ENCODE data around the gene KCNN2. TPM values are rescaled to one million over a fixed set of nuclear protein-coding genes. Genes with fewer than 3 reads are reported as not detected.

Gene KCNN2
- total RNA-seq, 1 experiment from 2014 or later: not detected

DNA sequence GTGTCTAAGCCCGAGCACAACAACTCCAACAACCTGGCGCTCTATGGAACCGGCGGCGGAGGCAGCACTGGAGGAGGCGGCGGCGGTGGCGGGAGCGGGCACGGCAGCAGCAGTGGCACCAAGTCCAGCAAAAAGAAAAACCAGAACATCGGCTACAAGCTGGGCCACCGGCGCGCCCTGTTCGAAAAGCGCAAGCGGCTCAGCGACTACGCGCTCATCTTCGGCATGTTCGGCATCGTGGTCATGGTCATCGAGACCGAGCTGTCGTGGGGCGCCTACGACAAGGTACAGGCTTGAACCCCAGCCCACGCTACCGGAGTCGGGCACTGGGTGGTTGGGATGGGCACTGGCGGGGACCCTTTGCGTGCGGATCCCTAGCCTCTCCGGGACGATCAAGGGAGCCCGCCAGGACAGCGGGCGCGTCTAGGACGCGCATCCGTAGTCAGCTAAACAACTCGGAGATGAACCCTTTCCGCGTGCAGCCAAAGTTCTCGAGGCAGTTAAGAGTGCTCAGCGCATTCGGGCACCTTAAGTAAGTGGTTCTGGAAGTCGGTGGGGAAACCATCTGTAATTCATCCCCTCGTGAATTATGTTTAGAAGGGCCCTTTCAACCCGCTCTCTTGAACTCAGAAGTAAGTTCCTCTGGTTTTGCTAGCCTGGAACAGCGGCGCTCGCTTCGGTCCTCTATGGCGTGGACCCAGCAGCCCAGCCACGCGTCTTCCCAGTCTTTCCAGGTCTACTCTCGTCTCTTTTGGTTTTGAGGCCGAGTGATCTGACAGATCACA is 1.3 kb downstream of the KCNN2 start:
- BruUV-seq (replicated peaks): no TSS peak
- no peak overlapping the region for H3K27ac ChIP-seq (ENCODE audit: low read depth, low read length)
- no peak overlapping the region for H3K4me3 ChIP-seq (replicated peaks in 1 of 2; ENCODE audit: low read depth in 1 of 2, low read length in 2 of 2)
- H3K79me2 ChIP-seq (ENCODE audit: insufficient read depth, low read length): no peaks in the 10 kb centered on the region
- ATAC-seq (no peak), DNase-seq (ENCODE audit: low read depth, low spot score) (no peak)
- RAD21 ChIA-PET (ENCODE audit: low non-redundant PET in 1 of 2, low total read pairs in 2 of 2, uncharacterized antibody in 2 of 2, unreplicated experiment in 2 of 2): no interaction called here
- H2AFZ ChIP-seq (ENCODE audit: low read depth, low read length, poor library complexity, severe bottlenecking): no peak overlapping the region
- peaks cover 21% of the 10 kb centered on the region for H3K27me3 ChIP-seq (ENCODE audit: insufficient read depth, low read length)
- H3K4me2 ChIP-seq (ENCODE audit: low read length): no peak overlapping the region
- H4K20me1 ChIP-seq (ENCODE audit: insufficient read depth): no peaks in the 10 kb centered on the region; the same call in 1 of the 2 replicates
- no peak for TF ChIP-seq ZNF274 (IDR thresholded peaks at IDR 0.05; ENCODE audit: low read depth, low read length)
- TF ChIP-seq, protein P1, sequence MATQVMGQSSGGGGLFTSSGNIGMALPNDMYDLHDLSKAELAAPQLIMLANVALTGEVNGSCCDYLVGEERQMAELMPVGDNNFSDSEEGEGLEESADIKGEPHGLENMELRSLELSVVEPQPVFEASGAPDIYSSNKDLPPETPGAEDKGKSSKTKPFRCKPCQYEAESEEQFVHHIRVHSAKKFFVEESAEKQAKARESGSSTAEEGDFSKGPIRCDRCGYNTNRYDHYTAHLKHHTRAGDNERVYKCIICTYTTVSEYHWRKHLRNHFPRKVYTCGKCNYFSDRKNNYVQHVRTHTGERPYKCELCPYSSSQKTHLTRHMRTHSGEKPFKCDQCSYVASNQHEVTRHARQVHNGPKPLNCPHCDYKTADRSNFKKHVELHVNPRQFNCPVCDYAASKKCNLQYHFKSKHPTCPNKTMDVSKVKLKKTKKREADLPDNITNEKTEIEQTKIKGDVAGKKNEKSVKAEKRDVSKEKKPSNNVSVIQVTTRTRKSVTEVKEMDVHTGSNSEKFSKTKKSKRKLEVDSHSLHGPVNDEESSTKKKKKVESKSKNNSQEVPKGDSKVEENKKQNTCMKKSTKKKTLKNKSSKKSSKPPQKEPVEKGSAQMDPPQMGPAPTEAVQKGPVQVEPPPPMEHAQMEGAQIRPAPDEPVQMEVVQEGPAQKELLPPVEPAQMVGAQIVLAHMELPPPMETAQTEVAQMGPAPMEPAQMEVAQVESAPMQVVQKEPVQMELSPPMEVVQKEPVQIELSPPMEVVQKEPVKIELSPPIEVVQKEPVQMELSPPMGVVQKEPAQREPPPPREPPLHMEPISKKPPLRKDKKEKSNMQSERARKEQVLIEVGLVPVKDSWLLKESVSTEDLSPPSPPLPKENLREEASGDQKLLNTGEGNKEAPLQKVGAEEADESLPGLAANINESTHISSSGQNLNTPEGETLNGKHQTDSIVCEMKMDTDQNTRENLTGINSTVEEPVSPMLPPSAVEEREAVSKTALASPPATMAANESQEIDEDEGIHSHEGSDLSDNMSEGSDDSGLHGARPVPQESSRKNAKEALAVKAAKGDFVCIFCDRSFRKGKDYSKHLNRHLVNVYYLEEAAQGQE (IDR thresholded peaks at IDR 0.05; ENCODE audit: low read depth): no peak
- TF ChIP-seq ELF1 (IDR thresholded peaks at IDR 0.05; ENCODE audit: borderline replicate concordance, low read depth): no peak
- no peak for TF ChIP-seq ZFX (IDR thresholded peaks at IDR 0.05)
- no peak for TF ChIP-seq EGR1 (IDR thresholded peaks at IDR 0.05; ENCODE audit: low read depth)
- TF ChIP-seq RAD21 (IDR thresholded peaks at IDR 0.05; ENCODE audit: low read depth): no peak
- no peak for TF ChIP-seq ZBTB33 (IDR thresholded peaks at IDR 0.05; ENCODE audit: extremely low read depth, insufficient replicate concordance, low read length)
- TF ChIP-seq POLR2AphosphoS5 (IDR thresholded peaks at IDR 0.05; ENCODE audit: low read depth, low read length): no peak
- TF ChIP-seq TCF7L2 (IDR thresholded peaks at IDR 0.05; ENCODE audit: borderline replicate concordance, extremely low read depth, insufficient read depth, insufficient read length): no peak
- TF ChIP-seq CEBPB (IDR thresholded peaks at IDR 0.05; ENCODE audit: low read depth): no peak
- no peak for TF ChIP-seq JUND (IDR thresholded peaks at IDR 0.05)
- TF ChIP-seq, protein P2, sequence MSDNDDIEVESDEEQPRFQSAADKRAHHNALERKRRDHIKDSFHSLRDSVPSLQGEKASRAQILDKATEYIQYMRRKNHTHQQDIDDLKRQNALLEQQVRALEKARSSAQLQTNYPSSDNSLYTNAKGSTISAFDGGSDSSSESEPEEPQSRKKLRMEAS (IDR thresholded peaks at IDR 0.05): no peak
- no peak for TF ChIP-seq SIN3A (IDR thresholded peaks at IDR 0.05; ENCODE audit: low read depth)
- H3K36me3 ChIP-seq (ENCODE audit: control insufficient read depth in 1 of 2, insufficient read depth in 2 of 2, low read length in 2 of 2): no peaks in the 10 kb centered on the region
- H3K9me3 ChIP-seq (ENCODE audit: control insufficient read depth in 1 of 2, insufficient read depth in 1 of 2, low read depth in 1 of 2, low read length in 2 of 2): no peaks in the 10 kb centered on the region
- intact Hi-C loops (cut with micrococcal nuclease): no loop called here
- POLR2A ChIA-PET: no interaction called here
- H3K4me1 ChIP-seq (ENCODE audit: control insufficient read depth in 1 of 2, insufficient read depth in 2 of 2, low read length in 2 of 2): no peaks in the 10 kb centered on the region
- CTCF ChIA-PET: no interaction called here
- no peak overlapping the region for H3K9ac ChIP-seq (ENCODE audit: low read length)
- no peaks in the 10 kb centered on the region for H3K9me2 ChIP-seq (ENCODE audit: insufficient read depth)
